HG02623 (cell line): Measurements from ENCODE around the gene CRACR2A.

Source experiments
- ATAC-seq: cut with Tn5 transposase; IDR thresholded peaks from one replicate; pipeline ENCODE4 v1.9.1; 2021; ENCODE audit warnings: moderate library complexity; ENCODE audit not compliant: unreplicated experiment

The CRACR2A gene

GRCh38 chr12:3622021-3622821, 130.7 kb downstream of the CRACR2A start:
- ATAC-seq = no peak

- no peak for ATAC-seq
Observed at GRCh38 chr12:3620856-3621255, 132.1 kb downstream of the CRACR2A start.

GRCh38 chr12:3617565-3617964, 135.3 kb downstream of the CRACR2A start:
- ATAC-seq = no peak

- ATAC-seq = no peak
Observed at GRCh38 chr12:3615862-3616261, 137.0 kb downstream of the CRACR2A start.

GRCh38 chr12:3614806-3615466, 138.0 kb downstream of the CRACR2A start:
- no peak for ATAC-seq

- no peak for ATAC-seq
Observed at GRCh38 chr12:3613641-3614395, 139.1 kb downstream of the CRACR2A start.

GRCh38 chr12:3611860-3612703, 140.8 kb downstream of the CRACR2A start:
- no peak for ATAC-seq

GRCh38 chr12:3607821-3608220, 145.1 kb downstream of the CRACR2A start:
- ATAC-seq = no peak

- ATAC-seq = no peak
Observed at GRCh38 chr12:3607039-3607720, 145.7 kb downstream of the CRACR2A start.

GRCh38 chr12:3606128-3606527, 146.8 kb downstream of the CRACR2A start:
- no peak for ATAC-seq

- no peak for ATAC-seq
Observed at GRCh38 chr12:3605692-3606091, 147.2 kb downstream of the CRACR2A start.

- ATAC-seq = no peak
Observed at GRCh38 chr12:3604748-3605586, 147.9 kb downstream of the CRACR2A start.

- ATAC-seq = no peak
Observed at GRCh38 chr12:3604286-3604685, 148.6 kb downstream of the CRACR2A start.

- ATAC-seq = no peak
Observed at GRCh38 chr12:3603576-3603975, 149.3 kb downstream of the CRACR2A start.

GRCh38 chr12:3602488-3602887, 150.4 kb downstream of the CRACR2A start:
- ATAC-seq = no peak

- ATAC-seq = no peak
Observed at GRCh38 chr12:3601461-3602150, 151.3 kb downstream of the CRACR2A start.

GRCh38 chr12:3600951-3601350, 152.0 kb downstream of the CRACR2A start:
- no peak for ATAC-seq

- ATAC-seq = no peak
Observed at GRCh38 chr12:3600039-3600720, 152.7 kb downstream of the CRACR2A start.
